A549 (cell line): ENCODE data around the gene ATF6B. TPM values are rescaled to one million over a fixed set of nuclear protein-coding genes. Genes with fewer than 3 reads are reported as not detected.

Experiments
- ATAC-seq, 2 experiments: fragments of 200-7000 bp in 1 of 2; fragments of >200 bp in 1 of 2; cut with Nextera tagmentation in 1 of 2; cut with Tn5 transposase in 1 of 2; 3 replicates each; pipeline versions ENCODE4 v1.8.0 to v1.9.1; 2018 to 2020; ENCODE audit warnings: mild to moderate bottlenecking in 1 of 2, moderate library complexity in 1 of 2
- CTCF ChIA-PET: fragments of 300-600 bp; sonication (Branson Sonifier 250); formaldehyde crosslinking; extraction: SDS; loops from one replicate; lab custom pipeline; 2021; ENCODE audit warnings: antibody characterized with exemption, inconsistent platforms; lab: Yijun Ruan, JAX
- POLR2A ChIA-PET: fragments of 350-600 bp; formaldehyde crosslinking; extraction: SDS; loops from one replicate; lab custom pipeline; 2021; ENCODE audit warnings: antibody characterized with exemption, inconsistent platforms; lab: Yijun Ruan, JAX
- DNase-seq, 2 experiments: peaks; one replicate each; pipeline versions ENCODE4 v3.0.0 to v3.0.0-alpha.2; 2011 to 2016; ENCODE audit warnings: low read depth in 1 of 2, low spot score in 1 of 2
- FAIRE-seq: peaks from 2 replicates; lab custom pipeline; 2011; peaks lifted over from hg19 to GRCh38; lab: Jason Lieb, UNC
- H3K27ac ChIP-seq, 2 experiments: fragments of >200 bp; sonication (Bioruptor Twin); formaldehyde crosslinking; 3 replicates each; pipeline ENCODE4 v1.5.1; 2016 to 2017
- H3K4me1 ChIP-seq: fragments of >200 bp; sonication (Bioruptor Twin); formaldehyde crosslinking; 3 replicates; pipeline ENCODE4 v1.6.1; 2016
- H3K4me2 ChIP-seq: fragments of >200 bp; sonication (Bioruptor Twin); formaldehyde crosslinking; 3 replicates; pipeline ENCODE4 v1.6.1; 2016
- H3K4me3 ChIP-seq: fragments of >200 bp; sonication (Bioruptor Twin); formaldehyde crosslinking; 3 replicates; pipeline ENCODE4 v1.5.1; 2016
- H3K9me3 ChIP-seq: fragments of >200 bp; sonication (Bioruptor Twin); formaldehyde crosslinking; 3 replicates; pipeline ENCODE4 v1.6.1; 2016
- CBX2 ChIP-seq: fragments of 200-600 bp; sonication (generic); IDR thresholded peaks from 2 replicates; pipeline ENCODE4 v1.6.1; 2016; ENCODE audit warnings: low read depth, mild to moderate bottlenecking, borderline replicate concordance
- CBX8 ChIP-seq: fragments of 200-600 bp; sonication (generic); IDR thresholded peaks from 2 replicates; pipeline ENCODE4 v1.6.1; 2016
- CEBPB ChIP-seq, 2 experiments: fragments of >200 bp in 1 of 2; sonication (Bioruptor Twin) in 1 of 2; formaldehyde crosslinking in 1 of 2; IDR thresholded peaks; 2 replicates each; pipeline ENCODE4 v1.6.1; 2012 to 2016
- EP300 ChIP-seq, 2 experiments: fragments of >200 bp; sonication (Bioruptor Twin); formaldehyde crosslinking; IDR thresholded peaks; 2 replicates in 1 of 2; 3 replicates in 1 of 2; pipeline ENCODE4 v1.6.1; 2016 to 2017
- FOXS1 ChIP-seq: fragments of 250-450 bp; sonication (Bioruptor Pico); IDR thresholded peaks from 2 replicates; pipeline ENCODE4 v1.5.0; 2020; ENCODE audit warnings: mild to moderate bottlenecking, moderate library complexity
- GATA3 ChIP-seq: IDR thresholded peaks from 2 replicates; pipeline ENCODE4 v1.6.1; 2012; ENCODE audit warnings: borderline replicate concordance
- HDAC2 ChIP-seq: fragments of 200-600 bp; sonication (generic); IDR thresholded peaks from 2 replicates; pipeline ENCODE4 v1.6.1; 2016
- HOXB13 ChIP-seq: fragments of 250-450 bp; sonication (Bioruptor Pico); IDR thresholded peaks from 2 replicates; pipeline ENCODE4 v1.5.0; 2020; ENCODE audit warnings: low read depth, mild to moderate bottlenecking, moderate library complexity
- KDM5A ChIP-seq: fragments of 200-600 bp; sonication (generic); IDR thresholded peaks from 2 replicates; pipeline ENCODE4 v1.6.1; 2016; ENCODE audit warnings: antibody characterized with exemption, mild to moderate bottlenecking
- MYC ChIP-seq: IDR thresholded peaks from 2 replicates; pipeline ENCODE4 v1.6.1; 2012; ENCODE audit warnings: mild to moderate bottlenecking, inconsistent platforms, low read length, improper control_type of control experiment, borderline replicate concordance
- NFE2L2 ChIP-seq: fragments of 150-350 bp; conservative IDR thresholded peaks from 2 replicates; pipeline ENCODE4 v1.6.1; 2014; ENCODE audit warnings: low read length
- POLR2A ChIP-seq: IDR thresholded peaks from 2 replicates; pipeline ENCODE4 v1.6.1; 2012; ENCODE audit warnings: mild to moderate bottlenecking, low read length
- RARB ChIP-seq: fragments of 250-450 bp; sonication (Bioruptor Pico); IDR thresholded peaks from 2 replicates; pipeline ENCODE4 v1.8.0; 2021; ENCODE audit warnings: mild to moderate bottlenecking, moderate library complexity
- RFX5 ChIP-seq: fragments of 450-650 bp; IDR thresholded peaks from 2 replicates; pipeline ENCODE4 v1.7.1; 2014; ENCODE audit warnings: antibody characterized with exemption, mild to moderate bottlenecking, moderate library complexity
- ZNF302 ChIP-seq: fragments of 250-450 bp; sonication (Bioruptor Pico); IDR thresholded peaks from 2 replicates; pipeline ENCODE4 v1.9.0; 2021; ENCODE audit warnings: inconsistent platforms, mild to moderate bottlenecking, moderate library complexity
- WGBS: methylation state at CpG from one replicate; pipeline ENCODE4 v1.1.6; 2017; ENCODE audit errors: missing lambda C conversion rate; 5-methylcytosine and 5-hydroxymethylcytosine counted together
- polyA plus RNA-seq, 4 experiments: library from polyadenylated mRNA; depleted of rRNA in 3 of 4; stranded (reverse); fragments of >200 nt; fragmentation: RNase III in 1 of 4; extraction: RNeasy Plus Mini Kit Qiagen cat#74134 plus additional on column Dnase treatment in 1 of 4; gene quantifications; 2 replicates in 3 of 4; 3 replicates in 1 of 4; pipeline ENCODE4 v1.2.3, GENCODE V29; 2011 to 2017
- TF ChIP-seq, protein P1 (sequence below): IDR thresholded peaks from 2 replicates; pipeline ENCODE4 v1.6.1; 2012
- TF ChIP-seq, protein P2 (sequence below): IDR thresholded peaks from 2 replicates; pipeline ENCODE4 v1.6.1; 2012; ENCODE audit warnings: low read depth, borderline replicate concordance
- TF ChIP-seq, protein P3 (sequence below): fragments of 450-650 bp; IDR thresholded peaks from 2 replicates; pipeline ENCODE4 v1.6.1; 2014; ENCODE audit warnings: antibody characterized with exemption
- TF ChIP-seq, protein P4 (sequence below): fragments of >200 bp; sonication (Bioruptor Twin); formaldehyde crosslinking; IDR thresholded peaks from 3 replicates; pipeline ENCODE4 v1.6.1; 2016
- TF ChIP-seq, protein P5 (sequence below): IDR thresholded peaks from 2 replicates; pipeline ENCODE4 v1.6.1; 2012
- TF ChIP-seq, protein P6 (sequence below): fragments of >200 bp; sonication (Bioruptor Twin); formaldehyde crosslinking; IDR thresholded peaks from 3 replicates; pipeline ENCODE4 v1.5.1; 2016

Gene ATF6B
- polyA plus RNA-seq, 2 of the 4 experiments (the other 2 are of a cell fraction): 19.3 to 29.0 TPM

DNA sequence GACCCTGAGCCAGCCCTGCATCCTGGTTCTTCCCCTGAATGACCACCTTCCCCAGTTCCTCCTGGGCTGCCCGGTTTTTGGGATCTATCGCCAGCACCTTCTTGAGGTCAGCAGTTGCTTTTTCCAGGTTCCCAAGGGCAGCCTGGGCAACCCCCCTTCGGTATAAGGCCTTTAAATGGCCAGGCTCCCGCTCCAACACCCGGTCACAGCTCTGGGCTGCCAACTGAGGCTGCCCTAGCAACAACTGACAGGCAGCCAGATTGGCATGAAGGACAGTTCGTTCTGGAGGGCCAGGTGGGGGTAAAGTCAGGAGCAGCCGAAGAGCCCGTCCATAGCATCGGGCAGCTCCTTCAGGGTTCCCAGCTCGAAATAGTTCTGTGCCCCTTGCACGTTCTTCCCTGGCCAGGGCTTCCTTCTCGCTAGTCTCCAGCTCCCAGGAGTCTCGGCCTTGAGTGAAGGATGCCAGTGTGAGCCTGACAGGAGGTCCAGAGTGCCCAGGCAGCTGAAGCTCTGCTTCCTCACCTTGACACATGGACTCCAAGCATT, 778 bp upstream of the ATF6B start:
- POLR2A ChIA-PET: interaction anchor here (0.6 to 2.7 kb wide), 8 partner anchors 10 to 855 kb away, joined by 3 to 10 read pairs (median 4); no protein-coding TSS in a partner anchor
- ATAC-seq (no peak), DNase-seq (no peak), FAIRE-seq (no peak)
- Histone ChIP-seq H3K9me3 (no peaks in the 10 kb centered on the region), H3K4me3 (peak overlapping the region; percentile 54; the same call in 1 of the 3 replicates), H3K27ac (peak overlapping the region; percentile 51 to 92; a peak in 5 of 6 replicates), H3K4me2 (peak overlapping the region; percentile 92), H3K4me1 (peaks cover 16% of the 10 kb centered on the region)
- TF ChIP-seq RFX5 (peak; percentile 65), MYC (no peak)
- CTCF ChIA-PET: interaction anchor here (0.6 to 4.8 kb wide), 8 partner anchors 9 to 67 kb away, joined by 3 to 37 read pairs (median 8); partner anchors contain the start of gene PBX2
- 67% methylated on average over 9 of the region's 13 CpGs for WGBS

DNA sequence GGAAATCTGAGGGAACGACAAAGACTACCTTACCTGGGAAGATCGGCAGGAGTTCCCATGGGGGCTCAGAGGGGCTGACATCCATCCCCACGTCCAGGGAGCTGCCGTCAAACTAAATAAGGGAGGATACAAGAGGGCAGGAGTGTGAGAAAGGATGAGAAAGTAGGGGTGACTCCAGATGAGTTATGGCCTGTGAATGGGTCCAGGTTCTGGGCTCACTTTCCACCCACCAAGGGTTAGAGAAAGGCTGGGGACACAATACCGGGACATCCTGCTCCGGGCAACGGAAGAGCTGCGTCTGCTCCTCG, 683 bp downstream of the ATF6B start:
- CTCF ChIA-PET: interaction anchor here (1.5 to 4.8 kb wide), 4 partner anchors 8 to 71 kb away, joined by 3 to 37 read pairs (median 10); partner anchors contain the start of gene PPT2
- H3K4me2 ChIP-seq: peak overlapping the region; percentile 77
- POLR2A ChIA-PET: interaction anchor here (1.7 to 2.7 kb wide), 2 partner anchors 8 to 68 kb away, joined by 8 to 10 read pairs; no protein-coding TSS in a partner anchor
- peak overlapping the region; percentile 95 for H3K4me3 ChIP-seq
- WGBS: 36% methylated on average over 9 of the region's 9 CpGs
- ATAC-seq: no peak
- peaks cover 16% of the 10 kb centered on the region for H3K4me1 ChIP-seq
- H3K27ac ChIP-seq: peak overlapping the region; percentile 90 to 97
- H3K9me3 ChIP-seq: no peaks in the 10 kb centered on the region
- no peak for FAIRE-seq
- no peak for DNase-seq
- TF ChIP-seq, protein P1, sequence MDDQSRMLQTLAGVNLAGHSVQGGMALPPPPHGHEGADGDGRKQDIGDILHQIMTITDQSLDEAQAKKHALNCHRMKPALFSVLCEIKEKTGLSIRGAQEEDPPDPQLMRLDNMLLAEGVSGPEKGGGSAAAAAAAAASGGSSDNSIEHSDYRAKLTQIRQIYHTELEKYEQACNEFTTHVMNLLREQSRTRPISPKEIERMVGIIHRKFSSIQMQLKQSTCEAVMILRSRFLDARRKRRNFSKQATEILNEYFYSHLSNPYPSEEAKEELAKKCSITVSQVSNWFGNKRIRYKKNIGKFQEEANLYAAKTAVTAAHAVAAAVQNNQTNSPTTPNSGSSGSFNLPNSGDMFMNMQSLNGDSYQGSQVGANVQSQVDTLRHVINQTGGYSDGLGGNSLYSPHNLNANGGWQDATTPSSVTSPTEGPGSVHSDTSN: no peak
- no peak for TF ChIP-seq HDAC2
- TF ChIP-seq, protein P2, sequence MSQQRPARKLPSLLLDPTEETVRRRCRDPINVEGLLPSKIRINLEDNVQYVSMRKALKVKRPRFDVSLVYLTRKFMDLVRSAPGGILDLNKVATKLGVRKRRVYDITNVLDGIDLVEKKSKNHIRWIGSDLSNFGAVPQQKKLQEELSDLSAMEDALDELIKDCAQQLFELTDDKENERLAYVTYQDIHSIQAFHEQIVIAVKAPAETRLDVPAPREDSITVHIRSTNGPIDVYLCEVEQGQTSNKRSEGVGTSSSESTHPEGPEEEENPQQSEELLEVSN: no peak
- TF ChIP-seq, protein P3, sequence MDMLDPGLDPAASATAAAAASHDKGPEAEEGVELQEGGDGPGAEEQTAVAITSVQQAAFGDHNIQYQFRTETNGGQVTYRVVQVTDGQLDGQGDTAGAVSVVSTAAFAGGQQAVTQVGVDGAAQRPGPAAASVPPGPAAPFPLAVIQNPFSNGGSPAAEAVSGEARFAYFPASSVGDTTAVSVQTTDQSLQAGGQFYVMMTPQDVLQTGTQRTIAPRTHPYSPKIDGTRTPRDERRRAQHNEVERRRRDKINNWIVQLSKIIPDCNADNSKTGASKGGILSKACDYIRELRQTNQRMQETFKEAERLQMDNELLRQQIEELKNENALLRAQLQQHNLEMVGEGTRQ: no peak
- TF ChIP-seq ZNF302: no peak
- TF ChIP-seq RARB (CRISPR knock-in tag): no peak
- TF ChIP-seq, protein P4, sequence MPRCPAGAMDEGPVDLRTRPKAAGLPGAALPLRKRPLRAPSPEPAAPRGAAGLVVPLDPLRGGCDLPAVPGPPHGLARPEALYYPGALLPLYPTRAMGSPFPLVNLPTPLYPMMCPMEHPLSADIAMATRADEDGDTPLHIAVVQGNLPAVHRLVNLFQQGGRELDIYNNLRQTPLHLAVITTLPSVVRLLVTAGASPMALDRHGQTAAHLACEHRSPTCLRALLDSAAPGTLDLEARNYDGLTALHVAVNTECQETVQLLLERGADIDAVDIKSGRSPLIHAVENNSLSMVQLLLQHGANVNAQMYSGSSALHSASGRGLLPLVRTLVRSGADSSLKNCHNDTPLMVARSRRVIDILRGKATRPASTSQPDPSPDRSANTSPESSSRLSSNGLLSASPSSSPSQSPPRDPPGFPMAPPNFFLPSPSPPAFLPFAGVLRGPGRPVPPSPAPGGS: no peak
- TF ChIP-seq FOXS1 (CRISPR knock-in tag): no peak
- TF ChIP-seq GATA3: no peak
- TF ChIP-seq CBX8: no peak
- TF ChIP-seq POLR2A: no peak
- TF ChIP-seq EP300 (IDR thresholded peaks at IDR 0.05): no peak
- TF ChIP-seq CEBPB (IDR thresholded peaks at IDR 0.05): no peak
- TF ChIP-seq, protein P5, sequence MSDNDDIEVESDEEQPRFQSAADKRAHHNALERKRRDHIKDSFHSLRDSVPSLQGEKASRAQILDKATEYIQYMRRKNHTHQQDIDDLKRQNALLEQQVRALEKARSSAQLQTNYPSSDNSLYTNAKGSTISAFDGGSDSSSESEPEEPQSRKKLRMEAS: no peak
- no peak for TF ChIP-seq NFE2L2
- TF ChIP-seq CBX2: no peak
- no peak for TF ChIP-seq KDM5A
- TF ChIP-seq HOXB13: no peak
- TF ChIP-seq, protein P6, sequence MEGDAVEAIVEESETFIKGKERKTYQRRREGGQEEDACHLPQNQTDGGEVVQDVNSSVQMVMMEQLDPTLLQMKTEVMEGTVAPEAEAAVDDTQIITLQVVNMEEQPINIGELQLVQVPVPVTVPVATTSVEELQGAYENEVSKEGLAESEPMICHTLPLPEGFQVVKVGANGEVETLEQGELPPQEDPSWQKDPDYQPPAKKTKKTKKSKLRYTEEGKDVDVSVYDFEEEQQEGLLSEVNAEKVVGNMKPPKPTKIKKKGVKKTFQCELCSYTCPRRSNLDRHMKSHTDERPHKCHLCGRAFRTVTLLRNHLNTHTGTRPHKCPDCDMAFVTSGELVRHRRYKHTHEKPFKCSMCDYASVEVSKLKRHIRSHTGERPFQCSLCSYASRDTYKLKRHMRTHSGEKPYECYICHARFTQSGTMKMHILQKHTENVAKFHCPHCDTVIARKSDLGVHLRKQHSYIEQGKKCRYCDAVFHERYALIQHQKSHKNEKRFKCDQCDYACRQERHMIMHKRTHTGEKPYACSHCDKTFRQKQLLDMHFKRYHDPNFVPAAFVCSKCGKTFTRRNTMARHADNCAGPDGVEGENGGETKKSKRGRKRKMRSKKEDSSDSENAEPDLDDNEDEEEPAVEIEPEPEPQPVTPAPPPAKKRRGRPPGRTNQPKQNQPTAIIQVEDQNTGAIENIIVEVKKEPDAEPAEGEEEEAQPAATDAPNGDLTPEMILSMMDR: no peak
